ENCODE measurements around the gene TMEM259.

Gene TMEM259

DNA sequence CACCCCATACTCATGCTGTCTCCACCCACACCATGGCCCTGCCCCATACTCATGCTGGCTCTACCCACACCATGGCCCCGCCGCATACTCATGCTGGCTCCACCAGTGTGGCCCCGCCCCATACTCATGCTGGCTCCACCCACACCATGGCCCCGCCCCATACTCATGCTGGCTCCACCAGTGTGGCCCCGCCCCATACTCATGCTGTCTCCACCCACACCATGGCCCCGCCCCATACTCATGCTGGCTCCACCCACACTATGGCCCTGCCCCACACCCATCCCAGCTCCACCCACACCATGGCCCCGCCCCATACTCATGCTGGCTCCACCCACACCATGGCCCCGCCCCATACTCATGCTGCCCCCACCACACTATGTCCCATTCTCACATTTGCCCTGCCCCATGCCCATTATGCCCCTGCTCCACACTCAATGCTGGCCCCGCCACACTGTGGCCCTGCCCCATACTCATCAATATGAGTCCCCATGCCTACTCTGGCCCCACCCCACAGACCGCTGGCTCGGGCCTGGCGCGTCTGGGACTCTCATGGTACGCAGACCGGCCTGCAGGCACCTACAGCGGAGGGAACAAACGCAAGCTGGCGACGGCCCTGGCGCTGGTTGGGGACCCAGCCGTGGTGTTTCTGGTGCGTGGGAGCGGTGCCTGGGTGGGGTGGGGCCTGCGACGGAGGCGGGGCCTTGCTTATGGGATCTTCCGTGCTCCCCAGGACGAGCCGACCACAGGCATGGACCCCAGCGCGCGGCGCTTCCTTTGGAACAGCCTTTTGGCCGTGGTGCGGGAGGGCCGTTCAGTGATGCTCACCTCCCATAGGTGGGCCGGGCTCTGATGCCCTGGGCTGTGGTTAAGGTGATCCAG lies 42.3 kb upstream of the TMEM259 start:
- TF ChIP-seq, protein P1, sequence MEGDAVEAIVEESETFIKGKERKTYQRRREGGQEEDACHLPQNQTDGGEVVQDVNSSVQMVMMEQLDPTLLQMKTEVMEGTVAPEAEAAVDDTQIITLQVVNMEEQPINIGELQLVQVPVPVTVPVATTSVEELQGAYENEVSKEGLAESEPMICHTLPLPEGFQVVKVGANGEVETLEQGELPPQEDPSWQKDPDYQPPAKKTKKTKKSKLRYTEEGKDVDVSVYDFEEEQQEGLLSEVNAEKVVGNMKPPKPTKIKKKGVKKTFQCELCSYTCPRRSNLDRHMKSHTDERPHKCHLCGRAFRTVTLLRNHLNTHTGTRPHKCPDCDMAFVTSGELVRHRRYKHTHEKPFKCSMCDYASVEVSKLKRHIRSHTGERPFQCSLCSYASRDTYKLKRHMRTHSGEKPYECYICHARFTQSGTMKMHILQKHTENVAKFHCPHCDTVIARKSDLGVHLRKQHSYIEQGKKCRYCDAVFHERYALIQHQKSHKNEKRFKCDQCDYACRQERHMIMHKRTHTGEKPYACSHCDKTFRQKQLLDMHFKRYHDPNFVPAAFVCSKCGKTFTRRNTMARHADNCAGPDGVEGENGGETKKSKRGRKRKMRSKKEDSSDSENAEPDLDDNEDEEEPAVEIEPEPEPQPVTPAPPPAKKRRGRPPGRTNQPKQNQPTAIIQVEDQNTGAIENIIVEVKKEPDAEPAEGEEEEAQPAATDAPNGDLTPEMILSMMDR (IDR thresholded peaks at IDR 0.05; ENCODE audit: low read depth, low read length, missing control alignments), result no peak
- in situ Hi-C loops (cut with HindIII; ENCODE audit: low sequenced_read_pairs), result no loop called here
- no peak overlapping the region for H3K4me3 ChIP-seq (ENCODE audit: low read depth, low read length)
- DNase-seq (ENCODE audit: low read depth), result no peak

DNA sequence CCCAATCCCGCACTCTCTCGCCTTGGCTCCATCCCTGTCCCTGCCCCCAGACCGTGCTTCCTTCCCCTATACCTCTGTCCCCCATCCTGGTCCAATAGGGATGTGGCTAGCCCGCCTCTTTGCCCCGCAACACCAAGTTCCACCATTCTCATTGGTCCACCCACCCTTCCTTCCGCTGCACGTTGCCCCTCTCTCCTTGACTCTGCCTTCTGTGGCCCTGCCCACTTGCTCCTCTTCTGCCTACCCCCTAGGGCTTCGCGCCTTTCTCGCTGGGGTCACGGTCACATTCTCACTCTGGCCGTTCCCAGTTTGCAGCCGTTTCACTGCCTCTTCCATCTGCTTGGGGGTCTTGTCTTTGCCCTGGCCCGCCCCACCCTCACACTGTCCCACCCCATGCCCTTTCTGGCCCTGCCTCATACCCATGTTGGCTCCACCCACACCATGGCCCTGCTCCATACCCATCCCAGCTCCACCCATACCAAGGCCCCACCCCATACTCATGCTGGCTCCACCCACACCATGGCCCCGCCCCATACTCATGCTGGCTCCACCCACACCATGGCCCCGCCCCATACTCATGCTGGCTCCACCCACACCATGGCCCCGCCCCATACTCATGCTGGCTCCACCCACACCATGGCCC lies 41.6 kb upstream of the TMEM259 start:
- TF ChIP-seq, protein P1 (IDR thresholded peaks at IDR 0.05; ENCODE audit: low read depth, low read length, missing control alignments), result no peak
- in situ Hi-C loops (cut with HindIII; ENCODE audit: low sequenced_read_pairs), result no loop called here
- no peak for DNase-seq (ENCODE audit: low read depth)
- no peak overlapping the region for H3K4me3 ChIP-seq (ENCODE audit: low read depth, low read length)

DNA sequence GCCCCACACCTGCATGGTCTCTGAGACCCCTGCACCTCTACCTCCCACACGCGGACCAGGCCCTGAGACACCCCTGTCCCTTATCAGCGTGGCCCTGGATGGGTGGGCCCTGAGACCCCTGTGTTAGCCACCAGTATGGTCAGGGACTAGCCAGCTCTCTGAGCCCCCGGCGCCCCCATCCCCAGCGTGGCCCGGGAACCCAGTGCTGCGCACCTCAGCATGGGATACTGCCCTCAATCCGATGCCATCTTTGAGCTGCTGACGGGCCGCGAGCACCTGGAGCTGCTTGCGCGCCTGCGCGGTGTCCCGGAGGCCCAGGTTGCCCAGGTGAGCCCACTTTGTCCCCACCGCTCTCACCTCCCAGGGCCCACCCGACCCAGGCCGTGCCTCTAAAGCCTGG lies 41.1 kb upstream of the TMEM259 start:
- DNase-seq (ENCODE audit: low read depth), result no peak
- H3K4me3 ChIP-seq (ENCODE audit: low read depth, low read length), result no peak overlapping the region
- TF ChIP-seq, protein P1 (IDR thresholded peaks at IDR 0.05; ENCODE audit: low read depth, low read length, missing control alignments), result no peak
- in situ Hi-C loops (cut with HindIII; ENCODE audit: low sequenced_read_pairs), result no loop called here

DNA sequence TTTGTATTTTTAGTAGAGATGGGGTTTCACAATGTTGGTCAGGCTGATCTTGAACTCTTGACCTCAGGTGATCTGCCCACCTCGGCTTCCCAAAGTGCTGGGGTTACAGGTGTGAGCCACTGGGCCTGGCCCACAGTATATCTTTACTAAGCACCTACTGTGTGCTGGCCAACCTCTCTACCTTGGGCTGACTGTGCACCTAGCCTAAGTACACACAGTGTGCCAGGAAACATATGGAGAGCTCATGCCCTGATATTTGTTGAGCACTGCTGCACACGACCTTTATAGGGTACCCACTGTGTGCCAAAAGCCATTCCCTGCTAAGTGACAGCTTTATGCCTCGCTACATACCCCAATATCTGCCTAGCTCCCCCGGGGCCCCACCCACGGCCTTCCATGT lies 39.8 kb upstream of the TMEM259 start:
- in situ Hi-C loops (cut with HindIII; ENCODE audit: low sequenced_read_pairs), result no loop called here

DNA sequence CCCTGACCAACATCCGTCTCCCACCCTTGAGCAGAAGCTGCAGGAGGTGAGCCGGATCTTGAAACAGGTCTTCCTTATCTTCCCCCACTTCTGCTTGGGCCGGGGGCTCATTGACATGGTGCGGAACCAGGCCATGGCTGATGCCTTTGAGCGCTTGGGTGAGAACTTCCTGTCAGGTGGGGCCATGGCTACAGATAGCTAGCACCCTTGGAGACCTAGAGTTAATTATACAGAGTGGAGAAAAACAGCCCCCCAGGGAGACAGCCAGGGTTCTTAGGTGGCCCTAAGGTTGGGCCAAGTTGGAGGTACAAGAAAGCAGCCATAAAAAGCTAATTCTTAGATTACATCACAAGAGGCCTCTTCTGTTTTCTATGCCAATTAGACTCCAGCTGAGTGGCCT lies 37.2 kb upstream of the TMEM259 start:
- TF ChIP-seq, protein P1 (IDR thresholded peaks at IDR 0.05; ENCODE audit: low read depth, low read length, missing control alignments), result no peak
- H3K4me3 ChIP-seq (ENCODE audit: low read depth, low read length), result no peak overlapping the region
- in situ Hi-C loops (cut with HindIII; ENCODE audit: low sequenced_read_pairs), result no loop called here
- no peak for DNase-seq (ENCODE audit: low read depth)

More for the DNA sequence above, 39.8 kb upstream of the TMEM259 start:
- DNase-seq (ENCODE audit: low read depth), result no peak
- TF ChIP-seq, protein P1 (IDR thresholded peaks at IDR 0.05; ENCODE audit: low read depth, low read length, missing control alignments), result no peak
- H3K4me3 ChIP-seq (ENCODE audit: low read depth, low read length), result no peak overlapping the region

DNA sequence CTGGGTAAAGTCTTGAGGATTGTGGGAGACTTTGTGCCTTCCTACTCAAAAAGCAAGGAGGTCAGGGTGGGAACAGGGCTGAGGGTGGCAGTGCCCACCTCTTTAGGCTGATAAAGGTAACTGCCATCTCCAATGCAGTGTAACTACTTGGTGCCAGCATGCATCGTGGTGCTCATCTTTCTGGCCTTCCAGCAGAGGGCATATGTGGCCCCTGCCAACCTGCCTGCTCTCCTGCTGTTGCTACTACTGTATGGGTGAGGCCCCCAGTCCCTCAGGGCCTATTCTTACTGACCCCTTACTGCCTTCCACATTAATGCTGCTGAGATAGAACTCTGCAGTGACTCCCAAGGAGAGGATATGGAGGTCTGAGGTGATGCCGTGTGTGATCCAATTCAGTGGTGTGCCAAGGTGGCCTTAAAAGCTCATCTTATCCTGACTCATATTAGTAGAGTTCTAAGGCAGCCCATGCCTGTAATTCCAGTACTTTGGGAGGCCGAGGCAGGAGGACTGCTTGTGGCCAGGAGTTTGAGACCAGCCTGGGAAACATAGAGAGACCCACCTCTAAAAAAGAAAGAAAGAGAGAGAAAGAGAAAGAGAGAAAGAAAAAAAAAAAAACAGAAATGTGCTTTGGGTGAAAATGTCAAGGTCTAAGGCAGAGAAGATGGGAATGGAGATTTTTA lies 36.4 kb upstream of the TMEM259 start:
- no peak overlapping the region for H3K4me3 ChIP-seq (ENCODE audit: low read depth, low read length)
- DNase-seq (ENCODE audit: low read depth), result peak; percentile 40
- TF ChIP-seq, protein P1 (IDR thresholded peaks at IDR 0.05; ENCODE audit: low read depth, low read length, missing control alignments), result no peak
- in situ Hi-C loops (cut with HindIII; ENCODE audit: low sequenced_read_pairs), result no loop called here
